ENCODE results near the gene PXYLP1.

GRCh38 chr3:141291559-141292355, 60.1 kb downstream of the PXYLP1 start:
- no peak for TF ChIP-seq CTCF (IDR thresholded peaks at IDR 0.05; ENCODE audit: insufficient read depth, low read length)
- TF ChIP-seq POLR2AphosphoS5 (IDR thresholded peaks at IDR 0.05; ENCODE audit: low read depth), result no peak
